ENCODE results near the gene TEAD1.

- TF ChIP-seq POLR2A (IDR thresholded peaks at IDR 0.05) (no peak), CTCF (IDR thresholded peaks at IDR 0.05) (no peak)
These were observed 240.9 kb downstream of the TEAD1 start for GRCh38 chr11:12915093-12915492.
